IPS-15b (cell line): ENCODE measurements around the gene BCL2L12.

ENCODE experiments used
- H3K27me3 ChIP-seq: one replicate; pipeline ENCODE4 v1.6.1; 2013; ENCODE audit warnings: low read length; ENCODE audit not compliant: control insufficient read depth, insufficient read depth
- H3K36me3 ChIP-seq: one replicate; pipeline ENCODE4 v1.6.1; 2013; ENCODE audit warnings: low read length; ENCODE audit not compliant: control insufficient read depth, insufficient read depth
- H3K4me1 ChIP-seq: one replicate; pipeline ENCODE4 v1.6.1; 2013; ENCODE audit warnings: mild to moderate bottlenecking, low read length; ENCODE audit not compliant: control insufficient read depth, insufficient read depth
- H3K4me3 ChIP-seq: one replicate; pipeline ENCODE4 v1.5.1; 2013; ENCODE audit warnings: low read depth, low read length
- H3K9ac ChIP-seq: one replicate; pipeline ENCODE4 v1.6.1; 2013; ENCODE audit warnings: low read depth, mild to moderate bottlenecking, low read length
- H3K9me3 ChIP-seq: one replicate; pipeline ENCODE4 v1.6.1; 2013; ENCODE audit warnings: mild to moderate bottlenecking, low read length; ENCODE audit not compliant: control insufficient read depth, insufficient read depth

Gene BCL2L12

GRCh38 chr19:49676784-49677230 is 11.1 kb downstream of the BCL2L12 start:
- peak overlapping the region; percentile 98 for H3K4me3 ChIP-seq
- H3K4me1 ChIP-seq: peaks cover 7% of the 10 kb centered on the region
- peaks cover 15% of the 10 kb centered on the region for H3K36me3 ChIP-seq
- no peaks in the 10 kb centered on the region for H3K27me3 ChIP-seq
- peak overlapping the region; percentile 100 for H3K9ac ChIP-seq
- H3K9me3 ChIP-seq: no peaks in the 10 kb centered on the region

- peak within 1 kb of the TSS; percentile 100 for H3K9ac ChIP-seq
- peaks cover 7% of the 10 kb centered on the region for H3K4me1 ChIP-seq
- peaks cover 21% of the 10 kb centered on the region for H3K36me3 ChIP-seq
- H3K27me3 ChIP-seq: no peaks in the 10 kb centered on the region
- no peaks in the 10 kb centered on the region for H3K9me3 ChIP-seq
- peak within 1 kb of the TSS; percentile 98 for H3K4me3 ChIP-seq
These were observed 11.6 kb downstream of the BCL2L12 start, which contains the start of gene PRMT1 for GRCh38 chr19:49677231-49677900. PRMT1 (plus strand) TSS chr19:49677271; CDS start chr19:49677281, 10 bp downstream.

GRCh38 chr19:49677901-49678674 is 12.4 kb downstream of the BCL2L12 start:
- H3K36me3 ChIP-seq: peaks cover 26% of the 10 kb centered on the region
- H3K9ac ChIP-seq: peak overlapping the region; percentile 100

GRCh38 chr19:49678985-49679770 is 13.4 kb downstream of the BCL2L12 start:
- Histone ChIP-seq H3K9ac (no peak overlapping the region), H3K27me3 (no peaks in the 10 kb centered on the region), H3K9me3 (no peaks in the 10 kb centered on the region), H3K4me1 (peaks cover 7% of the 10 kb centered on the region), H3K4me3 (no peak overlapping the region), H3K36me3 (peaks cover 30% of the 10 kb centered on the region)

More at GRCh38 chr19:49677901-49678674, 12.4 kb downstream of the BCL2L12 start:
- Histone ChIP-seq H3K9me3 (no peaks in the 10 kb centered on the region), H3K27me3 (no peaks in the 10 kb centered on the region), H3K4me3 (peak overlapping the region; percentile 98), H3K4me1 (peaks cover 7% of the 10 kb centered on the region)

GRCh38 chr19:49679771-49680413 is 14.2 kb downstream of the BCL2L12 start:
- Histone ChIP-seq H3K36me3 (peaks cover 34% of the 10 kb centered on the region), H3K9me3 (no peaks in the 10 kb centered on the region), H3K27me3 (no peaks in the 10 kb centered on the region), H3K9ac (no peak overlapping the region), H3K4me1 (peaks cover 7% of the 10 kb centered on the region), H3K4me3 (peak overlapping the region; percentile 16)

- H3K27me3 ChIP-seq: no peaks in the 10 kb centered on the region
- H3K4me1 ChIP-seq: peaks cover 7% of the 10 kb centered on the region
- peaks cover 42% of the 10 kb centered on the region for H3K36me3 ChIP-seq
- H3K4me3 ChIP-seq: peak overlapping the region; percentile 16
- H3K9ac ChIP-seq: no peak overlapping the region
- H3K9me3 ChIP-seq: no peaks in the 10 kb centered on the region
These were observed 15.0 kb downstream of the BCL2L12 start for GRCh38 chr19:49680421-49681351.

GRCh38 chr19:49681830-49682229 is 16.1 kb downstream of the BCL2L12 start:
- peaks cover 7% of the 10 kb centered on the region for H3K4me1 ChIP-seq
- no peaks in the 10 kb centered on the region for H3K27me3 ChIP-seq
- H3K9ac ChIP-seq: no peak overlapping the region
- H3K9me3 ChIP-seq: no peaks in the 10 kb centered on the region
- H3K4me3 ChIP-seq: no peak overlapping the region
- peaks cover 51% of the 10 kb centered on the region for H3K36me3 ChIP-seq

GRCh38 chr19:49682274-49682673 is 16.5 kb downstream of the BCL2L12 start:
- Histone ChIP-seq H3K4me1 (peaks cover 7% of the 10 kb centered on the region), H3K4me3 (no peak overlapping the region), H3K36me3 (peaks cover 53% of the 10 kb centered on the region), H3K9me3 (no peaks in the 10 kb centered on the region), H3K9ac (no peak overlapping the region), H3K27me3 (no peaks in the 10 kb centered on the region)

- no peaks in the 10 kb centered on the region for H3K27me3 ChIP-seq
- H3K4me3 ChIP-seq: no peak overlapping the region
- H3K9ac ChIP-seq: no peak overlapping the region
- H3K4me1 ChIP-seq: peaks cover 7% of the 10 kb centered on the region
- no peaks in the 10 kb centered on the region for H3K9me3 ChIP-seq
- H3K36me3 ChIP-seq: peaks cover 59% of the 10 kb centered on the region
These were observed 18.1 kb downstream of the BCL2L12 start for GRCh38 chr19:49683814-49684250.

- H3K27me3 ChIP-seq: no peaks in the 10 kb centered on the region
- no peak overlapping the region for H3K4me3 ChIP-seq
- H3K9me3 ChIP-seq: no peaks in the 10 kb centered on the region
- no peak overlapping the region for H3K9ac ChIP-seq
- H3K36me3 ChIP-seq: peaks cover 59% of the 10 kb centered on the region
- H3K4me1 ChIP-seq: peaks cover 10% of the 10 kb centered on the region
These were observed 18.7 kb downstream of the BCL2L12 start for GRCh38 chr19:49684251-49684982.
